ENCODE results near the gene EPHB2. TPM values are rescaled to one million over a fixed set of nuclear protein-coding genes. Genes with fewer than 3 reads are reported as not detected.

Gene EPHB2
- total and polyA plus RNA-seq, 2 donors (not counting 3 experiments of a cell fraction or from before 2014, with no cell fraction given), result 50.8 to 69.1 TPM

DNA sequence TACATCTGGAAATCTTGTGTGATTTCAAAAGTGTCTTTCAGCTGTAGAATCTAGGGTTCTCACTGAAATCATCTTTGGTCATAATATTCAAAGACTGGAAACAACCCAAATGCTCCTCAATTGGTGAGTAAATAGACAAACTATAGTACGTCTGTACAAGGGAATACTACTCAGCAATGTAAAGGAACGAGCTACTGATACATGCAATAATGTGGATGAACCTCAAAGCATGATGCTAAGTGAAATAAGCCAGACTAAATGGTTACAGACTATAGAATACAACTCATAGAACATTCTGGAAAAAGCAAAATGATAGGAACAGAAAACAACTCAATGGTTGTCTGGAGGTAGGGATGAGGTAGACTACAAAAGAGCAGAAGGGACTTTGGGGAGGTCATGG lies 259.5 kb downstream of the EPHB2 start:
- no TSS peak for BruUV-seq (replicated peaks)
- no peak for DNase-seq (ENCODE audit: low read depth, low spot score)
- H3K9ac ChIP-seq (replicated peaks; ENCODE audit: extremely low read depth, insufficient read depth, low read length), result no peak overlapping the region
- no peak for FAIRE-seq
- no peak for TF ChIP-seq FOS (IDR thresholded peaks at IDR 0.05; ENCODE audit: borderline replicate concordance, insufficient read depth, low read length)
- TF ChIP-seq, protein P1, sequence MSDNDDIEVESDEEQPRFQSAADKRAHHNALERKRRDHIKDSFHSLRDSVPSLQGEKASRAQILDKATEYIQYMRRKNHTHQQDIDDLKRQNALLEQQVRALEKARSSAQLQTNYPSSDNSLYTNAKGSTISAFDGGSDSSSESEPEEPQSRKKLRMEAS (IDR thresholded peaks at IDR 0.05; ENCODE audit: insufficient read depth, insufficient read length), result no peak
- no peak for TF ChIP-seq GATA2 (IDR thresholded peaks at IDR 0.05; ENCODE audit: insufficient read depth, insufficient read length, low read depth, low read length)
- TF ChIP-seq, protein P2, sequence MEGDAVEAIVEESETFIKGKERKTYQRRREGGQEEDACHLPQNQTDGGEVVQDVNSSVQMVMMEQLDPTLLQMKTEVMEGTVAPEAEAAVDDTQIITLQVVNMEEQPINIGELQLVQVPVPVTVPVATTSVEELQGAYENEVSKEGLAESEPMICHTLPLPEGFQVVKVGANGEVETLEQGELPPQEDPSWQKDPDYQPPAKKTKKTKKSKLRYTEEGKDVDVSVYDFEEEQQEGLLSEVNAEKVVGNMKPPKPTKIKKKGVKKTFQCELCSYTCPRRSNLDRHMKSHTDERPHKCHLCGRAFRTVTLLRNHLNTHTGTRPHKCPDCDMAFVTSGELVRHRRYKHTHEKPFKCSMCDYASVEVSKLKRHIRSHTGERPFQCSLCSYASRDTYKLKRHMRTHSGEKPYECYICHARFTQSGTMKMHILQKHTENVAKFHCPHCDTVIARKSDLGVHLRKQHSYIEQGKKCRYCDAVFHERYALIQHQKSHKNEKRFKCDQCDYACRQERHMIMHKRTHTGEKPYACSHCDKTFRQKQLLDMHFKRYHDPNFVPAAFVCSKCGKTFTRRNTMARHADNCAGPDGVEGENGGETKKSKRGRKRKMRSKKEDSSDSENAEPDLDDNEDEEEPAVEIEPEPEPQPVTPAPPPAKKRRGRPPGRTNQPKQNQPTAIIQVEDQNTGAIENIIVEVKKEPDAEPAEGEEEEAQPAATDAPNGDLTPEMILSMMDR (IDR thresholded peaks at IDR 0.05; ENCODE audit: extremely low read depth in 1 of 2, insufficient read depth in 1 of 2, low read depth in 1 of 2, low read length in 2 of 2), result no peak
- TF ChIP-seq JUN (IDR thresholded peaks at IDR 0.05; ENCODE audit: borderline replicate concordance, insufficient read depth, insufficient read length, low read depth), result no peak
- TF ChIP-seq MYC (IDR thresholded peaks at IDR 0.05; ENCODE audit: low read depth, low read length), result no peak
- no peak for TF ChIP-seq POLR2A (IDR thresholded peaks at IDR 0.05; ENCODE audit: low read depth, low read length)
- TF ChIP-seq POLR2AphosphoS5 (IDR thresholded peaks at IDR 0.05; ENCODE audit: insufficient read depth, low read depth, low read length), result no peak
- no peak for TF ChIP-seq EZH2 (IDR thresholded peaks at IDR 0.05; ENCODE audit: borderline replicate concordance, low read depth, low read length, severe bottlenecking)
- no peaks in the 10 kb centered on the region for H3K79me2 ChIP-seq (ENCODE audit: control insufficient read depth, insufficient read depth, low read length)
- no peak overlapping the region for H3K4me3 ChIP-seq (replicated peaks in 1 of 3; ENCODE audit: insufficient read depth in 1 of 3, low read depth in 1 of 3, low read length in 3 of 3)
- POLR2A ChIA-PET, result no interaction called here
- CTCF ChIA-PET, result interaction anchor here (1.5 kb wide), 1 partner anchor 35 kb away, joined by 4 read pairs; no protein-coding TSS in a partner anchor
- peaks cover 4% of the 10 kb centered on the region for H3K4me1 ChIP-seq (ENCODE audit: control insufficient read depth, extremely low read depth, insufficient read depth, low read length)
- no peaks in the 10 kb centered on the region for H3K36me3 ChIP-seq (ENCODE audit: control insufficient read depth in 2 of 2, extremely low read depth in 1 of 2, insufficient read depth in 2 of 2, low read length in 2 of 2)
- no peak overlapping the region for H3K4me2 ChIP-seq (ENCODE audit: insufficient read depth, low read length)
- H4K20me1 ChIP-seq (replicated peaks; ENCODE audit: control insufficient read depth, extremely low read depth, insufficient read depth, low read length), result no peaks in the 10 kb centered on the region
- H3K27ac ChIP-seq (ENCODE audit: insufficient read depth, low read depth, low read length), result no peak overlapping the region
- dilution Hi-C loops (cut with MboI; ENCODE audit: extremely low pct_ligation_motif_present, low sequenced_read_pairs) (loop anchor here (25.0 kb wide), 1 partner anchor 308 kb away; the partner anchor contains the start of gene C1QB), intact Hi-C loops (cut with micrococcal nuclease) (loop anchor here (10.0 kb wide), 1 partner anchor 665 kb away; no protein-coding TSS in a partner anchor)
- H2AFZ ChIP-seq (ENCODE audit: low read depth, low read length), result no peak overlapping the region
- peaks cover 28 to 42% of the 10 kb centered on the region in 2 experiments for H3K27me3 ChIP-seq (ENCODE audit: control insufficient read depth in 2 of 2, insufficient read depth in 2 of 2, low read length in 2 of 2)
- no peaks in the 10 kb centered on the region for H3K9me3 ChIP-seq (replicated peaks; ENCODE audit: control insufficient read depth, insufficient read depth, low read length)
- H3K9me1 ChIP-seq (replicated peaks; ENCODE audit: control insufficient read depth, extremely low read depth, insufficient read depth, low read length), result no peaks in the 10 kb centered on the region

Small RNA genes lying within 50 kb of the gene (microRNA-seq; reads per million reads assigned to microRNA genes)
- not detected for gene MIR4253 (ENCODE audit: borderline number of aligned reads, borderline replicate concordance)
- not detected for gene MIR4684 (ENCODE audit: borderline number of aligned reads, borderline replicate concordance)

Small RNA genes lying within 50 kb of the gene (small RNA-seq; reads per million reads assigned to genes)
- gene MIR4253 (ENCODE audit: insufficient read depth, insufficient read length, low read depth, low replicate concordance) (not detected), gene MIR4684 (ENCODE audit: insufficient read depth, insufficient read length, low read depth, low replicate concordance) (not detected)

Other genes with a start within 250 kb of the EPHB2 start
- gene EPHA8, start 147.3 kb upstream of the EPHB2 start, total RNA-seq, result not detected in 2 replicates
- gene EPHA8, start 147.3 kb upstream of the EPHB2 start, polyA plus RNA-seq, result not detected in 2 replicates
- gene C1QA, start 74.2 kb upstream of the EPHB2 start, total RNA-seq, result not detected in 2 replicates
- not detected in 2 replicates for gene C1QA, start 74.2 kb upstream of the EPHB2 start, polyA plus RNA-seq
- not detected in 2 replicates for gene C1QC, start 67.2 kb upstream of the EPHB2 start, total RNA-seq
- not detected in 2 replicates for gene C1QC, start 67.2 kb upstream of the EPHB2 start, polyA plus RNA-seq
- gene C1QB, start 57.6 kb upstream of the EPHB2 start, total RNA-seq, result not detected in 2 replicates
- gene C1QB, start 57.6 kb upstream of the EPHB2 start, polyA plus RNA-seq, result not detected in 2 replicates